ENCODE data around the gene SLC2A9. TPM values are rescaled to one million over a fixed set of nuclear protein-coding genes. Genes with fewer than 3 reads are reported as not detected.

Gene SLC2A9
- total and polyA plus RNA-seq, 2 of the 13 experiments (the other 11 are each of a cell fraction or from before 2014, with no cell fraction given): 36.2 to 42.3 TPM

DNA sequence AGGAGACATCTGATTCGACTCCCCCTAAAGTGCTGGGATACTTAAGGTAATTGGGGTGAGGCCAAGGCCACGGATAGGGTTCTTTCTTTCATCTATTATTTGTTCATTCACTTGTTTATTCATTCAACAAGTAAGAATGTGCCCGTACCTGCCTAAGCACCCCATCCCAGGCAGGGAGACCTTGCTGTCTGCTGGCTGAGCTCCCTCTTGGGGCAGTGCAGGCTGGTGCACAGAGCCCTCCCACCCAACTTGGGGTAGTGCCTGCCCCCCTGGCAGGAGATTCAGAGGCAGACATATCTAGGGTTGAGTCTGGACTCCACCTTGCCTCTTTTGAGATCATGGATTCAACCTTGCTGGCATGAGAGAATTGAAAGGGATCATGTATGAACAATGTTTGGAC is 144.2 kb downstream of the SLC2A9 start:
- Histone ChIP-seq H3K36me3 (replicated peaks in 1 of 2; ENCODE audit: control insufficient read depth in 1 of 2, insufficient read depth in 2 of 2, low read length in 2 of 2) (peaks cover 22 to 41% of the 10 kb centered on the region in 2 experiments; a peak in 4 of 5 replicates), H3K4me3 (replicated peaks in 1 of 3; ENCODE audit: insufficient read depth in 1 of 3, low read depth in 2 of 3, low read length in 3 of 3) (no peak overlapping the region), H3K4me1 (ENCODE audit: insufficient read depth, low read length) (no peaks in the 10 kb centered on the region), H3K9ac (ENCODE audit: insufficient read depth, low read depth, low read length) (no peak overlapping the region), H4K20me1 (ENCODE audit: insufficient read depth, low read length) (no peaks in the 10 kb centered on the region), H3K4me2 (ENCODE audit: low read depth, low read length) (no peak overlapping the region), H3K27me3 (ENCODE audit: control insufficient read depth in 1 of 2, insufficient read depth in 2 of 2, low read length in 2 of 2) (no peaks in the 10 kb centered on the region), H3K27ac (ENCODE audit: extremely low read length, insufficient read depth, low read length) (no peak overlapping the region), H2AFZ (ENCODE audit: low read length) (no peak overlapping the region), H3K9me3 (ENCODE audit: low read length) (no peaks in the 10 kb centered on the region), H3K79me2 (ENCODE audit: insufficient read depth, low read length) (no peaks in the 10 kb centered on the region)
- ATAC-seq (peak; percentile 45), DNase-seq (ENCODE audit: low spot score) (no peak), FAIRE-seq (no peak)
- no TSS peak for BruUV-seq (replicated peaks)
- intact Hi-C loops (cut with micrococcal nuclease; ENCODE audit: unreplicated experiment) (loop anchor here (2.0 kb wide), 1 partner anchor 60 kb away; no protein-coding TSS in a partner anchor), in situ Hi-C loops (cut with HindIII; ENCODE audit: extremely low pct_ligation_motif_present, low pct_unique_long_range_greater_than_20kb) (no loop called here)
- CTCF ChIA-PET (ENCODE audit: low intra/inter-chr PET ratio, low total read pairs): no interaction called here
- 82% methylated on average over 3 of the region's 3 CpGs for WGBS (ENCODE audit: low lambda C conversion rate)
- POLR2A ChIA-PET: no interaction called here
- TF ChIP-seq ZNF678 (CRISPR knock-in tag; IDR thresholded peaks at IDR 0.05) (no peak), ELF4 (CRISPR knock-in tag; IDR thresholded peaks at IDR 0.05; ENCODE audit: borderline replicate concordance) (no peak), MTF2 (CRISPR knock-in tag; IDR thresholded peaks at IDR 0.05; ENCODE audit: borderline replicate concordance) (no peak), ZBTB38 (CRISPR knock-in tag; IDR thresholded peaks at IDR 0.05) (no peak), SP1 (IDR thresholded peaks at IDR 0.05) (no peak), SP1 (CRISPR knock-in tag; IDR thresholded peaks at IDR 0.05) (no peak), KIAA2018 (CRISPR knock-in tag; IDR thresholded peaks at IDR 0.05; ENCODE audit: borderline replicate concordance) (no peak), MXI1 (IDR thresholded peaks at IDR 0.05; ENCODE audit: borderline replicate concordance, low read depth, low read length) (no peak)

Data from HepG2 (cell line).